Nephron progenitor cell (in vitro differentiated cells): Measurements from ENCODE around the gene KCNT1.

Experiments
- DNase-seq: peaks from one replicate; pipeline ENCODE4 v3.0.0; 2021
- H3K27ac Mint-ChIP-seq: 2 replicates; pipeline ENCODE4 v1.8.0; 2021; ENCODE audit warnings: mild to moderate bottlenecking, moderate library complexity, mixed read lengths
- H3K27me3 Mint-ChIP-seq: 2 replicates; pipeline ENCODE4 v1.8.0; 2021; ENCODE audit warnings: mild to moderate bottlenecking, low read depth, mixed read lengths; ENCODE audit not compliant: poor library complexity
- H3K36me3 Mint-ChIP-seq: 2 replicates; pipeline ENCODE4 v1.8.0; 2021; ENCODE audit warnings: low read depth, mixed read lengths
- H3K4me1 Mint-ChIP-seq: 2 replicates; pipeline ENCODE4 v1.8.0; 2021; ENCODE audit warnings: mixed read lengths
- H3K4me3 Mint-ChIP-seq: 2 replicates; pipeline ENCODE4 v1.8.0; 2021; ENCODE audit warnings: mild to moderate bottlenecking, moderate library complexity, mixed read lengths
- H3K9me3 Mint-ChIP-seq: 2 replicates; pipeline ENCODE4 v1.8.0; 2021; ENCODE audit warnings: mild to moderate bottlenecking, moderate library complexity, mixed read lengths
- TF ChIP-seq, protein P1 (sequence below): fragments of 200-600 bp; sonication (generic); IDR thresholded peaks from 2 replicates; pipeline ENCODE4 v1.5.0; 2021; ENCODE audit warnings: antibody characterized with exemption

The KCNT1 gene

DNA sequence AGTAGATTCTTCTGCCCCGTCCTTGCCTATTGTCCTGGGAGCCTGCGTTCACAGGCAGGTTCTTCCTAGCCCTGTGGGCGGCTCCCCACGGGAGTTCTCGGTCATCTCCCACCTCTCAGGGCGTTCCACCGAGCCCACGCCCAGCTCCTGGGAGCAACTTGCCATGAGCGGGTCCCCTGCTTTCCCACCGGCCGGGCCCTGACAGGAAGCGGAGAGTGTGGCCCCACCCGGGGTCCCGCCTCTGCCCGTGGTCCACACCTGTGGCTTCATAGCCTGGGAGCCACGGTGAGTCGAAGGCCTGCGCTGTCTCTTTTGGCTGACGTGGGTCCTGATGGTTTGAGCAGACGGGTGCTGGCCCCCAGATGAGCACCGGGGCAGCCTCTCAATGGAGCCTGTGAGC lies 43.2 kb downstream of the KCNT1 start:
- Mint-ChIP-seq H3K36me3 (no peaks in the 10 kb centered on the region), H3K27ac (no peak overlapping the region), H3K9me3 (no peaks in the 10 kb centered on the region), H3K27me3 (peaks cover 9% of the 10 kb centered on the region), H3K4me1 (no peaks in the 10 kb centered on the region), H3K4me3 (no peak overlapping the region)
- no peak for DNase-seq
- TF ChIP-seq, protein P1, sequence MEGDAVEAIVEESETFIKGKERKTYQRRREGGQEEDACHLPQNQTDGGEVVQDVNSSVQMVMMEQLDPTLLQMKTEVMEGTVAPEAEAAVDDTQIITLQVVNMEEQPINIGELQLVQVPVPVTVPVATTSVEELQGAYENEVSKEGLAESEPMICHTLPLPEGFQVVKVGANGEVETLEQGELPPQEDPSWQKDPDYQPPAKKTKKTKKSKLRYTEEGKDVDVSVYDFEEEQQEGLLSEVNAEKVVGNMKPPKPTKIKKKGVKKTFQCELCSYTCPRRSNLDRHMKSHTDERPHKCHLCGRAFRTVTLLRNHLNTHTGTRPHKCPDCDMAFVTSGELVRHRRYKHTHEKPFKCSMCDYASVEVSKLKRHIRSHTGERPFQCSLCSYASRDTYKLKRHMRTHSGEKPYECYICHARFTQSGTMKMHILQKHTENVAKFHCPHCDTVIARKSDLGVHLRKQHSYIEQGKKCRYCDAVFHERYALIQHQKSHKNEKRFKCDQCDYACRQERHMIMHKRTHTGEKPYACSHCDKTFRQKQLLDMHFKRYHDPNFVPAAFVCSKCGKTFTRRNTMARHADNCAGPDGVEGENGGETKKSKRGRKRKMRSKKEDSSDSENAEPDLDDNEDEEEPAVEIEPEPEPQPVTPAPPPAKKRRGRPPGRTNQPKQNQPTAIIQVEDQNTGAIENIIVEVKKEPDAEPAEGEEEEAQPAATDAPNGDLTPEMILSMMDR = no peak

- Mint-ChIP-seq H3K36me3 (no peaks in the 10 kb centered on the region), H3K27me3 (peaks cover 9% of the 10 kb centered on the region), H3K4me1 (no peaks in the 10 kb centered on the region), H3K9me3 (no peaks in the 10 kb centered on the region), H3K4me3 (no peak overlapping the region), H3K27ac (no peak overlapping the region)
- no peak for DNase-seq
- TF ChIP-seq, protein P1 = no peak
Measured at GRCh38 chr9:135745686-135746324, 43.8 kb downstream of the KCNT1 start.

DNA sequence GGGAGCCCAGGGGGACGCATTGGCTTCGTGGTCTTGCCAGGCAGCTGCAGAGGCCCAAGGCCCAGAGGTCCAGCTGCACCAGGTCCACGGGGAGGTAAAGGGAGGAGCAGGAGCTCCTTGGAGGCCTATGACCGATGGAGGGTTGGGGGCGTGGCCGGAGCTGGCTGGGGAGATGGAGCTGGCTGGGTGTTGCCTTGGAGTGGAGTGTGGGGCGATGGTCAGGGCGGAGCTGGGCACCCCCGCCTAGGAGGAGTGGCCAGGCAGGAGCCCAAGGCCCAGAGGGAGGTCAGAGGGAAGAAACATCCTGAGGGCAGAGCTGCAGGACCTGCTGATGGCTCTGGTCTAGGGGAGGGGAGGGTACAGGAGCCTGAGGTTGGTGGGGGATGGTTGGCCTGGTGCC lies 44.6 kb downstream of the KCNT1 start:
- TF ChIP-seq, protein P1 = no peak
- Mint-ChIP-seq H3K4me3 (no peak overlapping the region), H3K36me3 (no peaks in the 10 kb centered on the region), H3K4me1 (peaks cover under 1% of the 10 kb centered on the region), H3K27me3 (peaks cover 10% of the 10 kb centered on the region), H3K9me3 (no peaks in the 10 kb centered on the region), H3K27ac (no peak overlapping the region)
- DNase-seq = no peak

DNA sequence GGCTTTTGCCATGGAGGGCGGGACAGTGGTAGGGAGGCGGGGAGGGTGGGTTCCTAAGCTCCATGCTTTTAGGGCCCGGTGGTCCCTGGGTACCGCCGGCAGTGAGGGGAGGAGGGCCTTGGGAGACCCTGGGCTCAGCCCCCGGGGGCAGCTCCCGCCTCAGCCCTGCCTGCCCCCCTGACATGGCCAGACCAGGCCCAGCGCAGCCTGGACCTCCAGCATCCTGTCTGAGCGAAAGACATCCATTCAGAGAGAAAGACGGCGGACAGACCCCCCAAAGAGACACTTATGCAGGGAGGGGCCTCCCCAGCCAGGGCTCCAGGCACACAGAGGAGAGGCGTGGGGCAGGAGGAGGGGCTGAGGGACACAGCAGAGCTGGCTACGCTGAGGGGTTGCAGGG lies 45.3 kb downstream of the KCNT1 start:
- Mint-ChIP-seq H3K4me1 (peaks cover 5% of the 10 kb centered on the region), H3K27me3 (peaks cover 16% of the 10 kb centered on the region), H3K36me3 (no peaks in the 10 kb centered on the region), H3K9me3 (no peaks in the 10 kb centered on the region), H3K4me3 (no peak overlapping the region), H3K27ac (no peak overlapping the region)
- TF ChIP-seq, protein P1 = no peak
- DNase-seq = no peak

DNA sequence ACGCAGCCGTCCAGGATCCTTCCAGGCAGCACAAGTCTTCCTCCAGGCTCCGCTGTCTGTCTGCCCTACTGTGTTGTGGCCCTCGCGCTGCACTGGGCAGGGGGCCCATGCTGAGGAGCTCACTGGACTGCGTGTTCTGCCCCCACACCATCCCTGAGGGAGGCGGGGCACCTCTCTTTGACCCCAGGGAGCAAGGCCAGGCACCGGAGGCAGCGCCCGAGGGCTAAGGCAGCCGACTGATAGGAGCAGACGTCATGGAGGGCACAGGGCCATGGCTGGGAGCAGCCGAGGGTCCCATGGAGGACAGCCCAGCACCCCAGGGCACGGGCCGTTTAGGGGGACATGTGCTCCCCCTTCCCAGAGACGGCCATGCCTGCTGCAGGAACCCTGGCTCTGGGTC lies 46.7 kb downstream of the KCNT1 start:
- Mint-ChIP-seq H3K4me3 (no peak overlapping the region), H3K9me3 (no peaks in the 10 kb centered on the region), H3K4me1 (peaks cover 5% of the 10 kb centered on the region), H3K36me3 (no peaks in the 10 kb centered on the region), H3K27me3 (peaks cover 20% of the 10 kb centered on the region), H3K27ac (no peak overlapping the region)
- no peak for DNase-seq
- TF ChIP-seq, protein P1 = no peak
